ENCODE data around the gene MFSD12.

MFSD12 gene

GRCh38 chr19:3538965-3539755, 18.2 kb downstream of the MFSD12 start, which contains the start of gene TEKTIP1:
TEKTIP1 (plus strand) TSS chr19:3539174; CDS start chr19:3539178, 4 bp downstream.
- no peaks in the 10 kb centered on the region for H3K4me1 ChIP-seq (ENCODE audit: low read length)
- H3K79me2 ChIP-seq (ENCODE audit: low read length): no peaks in the 10 kb centered on the region
- H3K36me3 ChIP-seq (replicated peaks; ENCODE audit: insufficient read depth, low read length): no peaks in the 10 kb centered on the region
- no peak for TF ChIP-seq EZH2phosphoT487 (IDR thresholded peaks at IDR 0.05; ENCODE audit: low read length)
- no peak for TF ChIP-seq CTCF (IDR thresholded peaks at IDR 0.05; ENCODE audit: low read length)
- no peak for TF ChIP-seq EZH2 (optimal IDR thresholded peaks at IDR 0.05; ENCODE audit: low read depth, low read length)
- H3K4me3 ChIP-seq (ENCODE audit: low read length): no peak within 1 kb of the TSS
- no peak for DNase-seq
- no peak within 1 kb of the TSS for H2AFZ ChIP-seq (ENCODE audit: low read length)
- no peak within 1 kb of the TSS for H3K4me2 ChIP-seq (ENCODE audit: low read depth, low read length)
- no peaks in the 10 kb centered on the region for H4K20me1 ChIP-seq (ENCODE audit: insufficient read depth, low read length)
- H3K9me3 ChIP-seq (replicated peaks; ENCODE audit: insufficient read depth, low read length): no peaks in the 10 kb centered on the region
- no peaks in the 10 kb centered on the region for H3K9me2 ChIP-seq (replicated peaks; ENCODE audit: insufficient read depth, low read length)
- peaks cover 4% of the 10 kb centered on the region; the same call in 1 of the 2 replicates for H3F3A ChIP-seq (ENCODE audit: insufficient read depth, low read length)
- H3K27ac ChIP-seq (ENCODE audit: low read length): no peak within 1 kb of the TSS
- H3K27me3 ChIP-seq (replicated peaks; ENCODE audit: insufficient read depth, low read length): no peaks in the 10 kb centered on the region
- H3K9ac ChIP-seq (ENCODE audit: low read length): no peak within 1 kb of the TSS

GRCh38 chr19:3538258-3538929, 19.0 kb downstream of the MFSD12 start:
- H3K79me2 ChIP-seq (ENCODE audit: low read length): no peaks in the 10 kb centered on the region
- no peaks in the 10 kb centered on the region for H3K36me3 ChIP-seq (replicated peaks; ENCODE audit: insufficient read depth, low read length)
- no peak for DNase-seq
- H3K27me3 ChIP-seq (replicated peaks; ENCODE audit: insufficient read depth, low read length): no peaks in the 10 kb centered on the region
- peaks cover 4% of the 10 kb centered on the region; the same call in 1 of the 2 replicates for H3F3A ChIP-seq (ENCODE audit: insufficient read depth, low read length)
- no peak for TF ChIP-seq EZH2 (optimal IDR thresholded peaks at IDR 0.05; ENCODE audit: low read depth, low read length)
- no peak for TF ChIP-seq EZH2phosphoT487 (IDR thresholded peaks at IDR 0.05; ENCODE audit: low read length)
- no peak for TF ChIP-seq CTCF (IDR thresholded peaks at IDR 0.05; ENCODE audit: low read length)
- no peak overlapping the region for H3K4me3 ChIP-seq (ENCODE audit: low read length)
- H3K9me2 ChIP-seq (replicated peaks; ENCODE audit: insufficient read depth, low read length): no peaks in the 10 kb centered on the region
- no peak overlapping the region for H2AFZ ChIP-seq (ENCODE audit: low read length)
- no peak overlapping the region for H3K27ac ChIP-seq (ENCODE audit: low read length)
- H4K20me1 ChIP-seq (ENCODE audit: insufficient read depth, low read length): no peaks in the 10 kb centered on the region
- H3K9me3 ChIP-seq (replicated peaks; ENCODE audit: insufficient read depth, low read length): no peaks in the 10 kb centered on the region
- H3K9ac ChIP-seq (ENCODE audit: low read length): no peak overlapping the region
- no peak overlapping the region for H3K4me2 ChIP-seq (ENCODE audit: low read depth, low read length)
- no peaks in the 10 kb centered on the region for H3K4me1 ChIP-seq (ENCODE audit: low read length)

GRCh38 chr19:3537438-3538240, 19.7 kb downstream of the MFSD12 start:
- Histone ChIP-seq H4K20me1 (ENCODE audit: insufficient read depth, low read length) (no peaks in the 10 kb centered on the region), H3K27ac (ENCODE audit: low read length) (no peak overlapping the region)

More at GRCh38 chr19:3537438-3538240, 19.7 kb downstream of the MFSD12 start:
- Histone ChIP-seq H3F3A (ENCODE audit: insufficient read depth, low read length) (peaks cover 4% of the 10 kb centered on the region; the same call in 1 of the 2 replicates), H3K4me2 (ENCODE audit: low read depth, low read length) (no peak overlapping the region), H2AFZ (ENCODE audit: low read length) (no peak overlapping the region), H3K9me2 (replicated peaks; ENCODE audit: insufficient read depth, low read length) (no peaks in the 10 kb centered on the region), H3K36me3 (replicated peaks; ENCODE audit: insufficient read depth, low read length) (no peaks in the 10 kb centered on the region), H3K79me2 (ENCODE audit: low read length) (no peaks in the 10 kb centered on the region), H3K9ac (ENCODE audit: low read length) (no peak overlapping the region), H3K4me3 (ENCODE audit: low read length) (no peak overlapping the region), H3K4me1 (ENCODE audit: low read length) (no peaks in the 10 kb centered on the region), H3K9me3 (replicated peaks; ENCODE audit: insufficient read depth, low read length) (no peaks in the 10 kb centered on the region), H3K27me3 (replicated peaks; ENCODE audit: insufficient read depth, low read length) (no peaks in the 10 kb centered on the region)
- no peak for TF ChIP-seq CTCF (IDR thresholded peaks at IDR 0.05; ENCODE audit: low read length)
- no peak for TF ChIP-seq EZH2phosphoT487 (IDR thresholded peaks at IDR 0.05; ENCODE audit: low read length)
- no peak for TF ChIP-seq EZH2 (optimal IDR thresholded peaks at IDR 0.05; ENCODE audit: low read depth, low read length)
- no peak for DNase-seq

Measured in MM.1S (cell line).